Midbrain (tissue), 1 donor: ENCODE results near the gene SPDL1.
"Not testable (repeated sequence)": the region's sequence is repeated elsewhere in the genome, so short reads cannot be mapped to it uniquely, and the experiment has no call there.

Experiments
- DNase-seq: peaks from one replicate; lab custom pipeline; 2025; lab: John Stamatoyannopoulos, UW

Gene SPDL1

DNA sequence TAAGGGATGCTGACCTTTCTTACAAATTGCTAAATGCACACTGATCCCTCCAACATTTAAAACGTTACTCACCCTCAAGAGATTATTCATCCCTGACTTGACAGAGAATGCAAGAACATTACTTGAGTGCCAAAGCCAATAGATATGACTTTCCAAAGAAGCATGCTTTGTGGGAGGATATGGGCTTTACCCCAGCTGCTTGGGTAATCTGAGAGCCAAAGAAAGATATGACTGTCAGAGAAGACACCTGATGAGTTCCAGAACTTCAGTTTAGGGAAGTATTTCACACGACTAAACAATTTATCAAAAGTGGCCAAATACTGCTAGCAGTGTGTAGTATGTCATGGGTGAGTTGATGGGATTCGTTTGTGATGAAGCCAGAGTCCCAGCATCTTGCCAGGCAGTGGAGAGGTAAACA lies 7.4 kb upstream of the SPDL1 start:
- no peak for DNase-seq

DNA sequence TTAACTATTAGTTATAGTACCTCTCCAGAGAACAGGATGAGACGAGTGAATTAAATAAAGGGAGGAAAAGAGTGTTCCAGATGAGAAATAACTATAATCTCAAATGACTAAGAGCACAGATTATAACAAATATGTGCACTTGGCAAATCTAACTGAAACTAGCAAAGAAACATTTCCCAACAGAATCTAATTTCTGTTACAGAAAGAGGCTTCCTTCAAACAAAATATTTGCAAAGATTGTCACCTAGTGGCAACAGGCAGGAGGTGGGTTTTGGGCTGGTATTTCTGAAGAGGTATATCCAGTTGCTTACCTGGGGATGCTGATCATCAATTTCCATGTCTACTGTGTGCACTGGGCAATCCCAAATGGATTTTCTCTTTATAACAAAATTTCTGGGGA lies 5.6 kb upstream of the SPDL1 start:
- DNase-seq = no peak

DNA sequence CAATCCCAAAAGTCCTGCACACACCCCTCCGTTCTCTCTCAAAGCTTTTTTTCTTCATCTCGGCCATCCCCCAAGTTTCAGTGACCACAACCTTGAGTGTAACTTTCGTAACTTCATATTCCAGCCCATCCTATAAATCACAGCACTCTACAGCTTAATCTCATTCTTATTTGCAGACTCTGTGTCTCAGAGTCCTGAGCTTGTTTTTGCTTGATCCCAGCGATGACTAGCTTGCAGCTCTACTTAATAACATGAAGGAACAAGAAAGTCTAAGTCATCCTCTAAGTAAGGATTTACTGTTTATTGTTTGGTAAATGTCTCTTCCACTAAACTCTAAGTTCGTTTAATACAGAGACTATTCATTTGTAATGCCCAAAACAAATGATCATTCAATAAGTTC lies 2.6 kb upstream of the SPDL1 start:
- no peak for DNase-seq

DNA sequence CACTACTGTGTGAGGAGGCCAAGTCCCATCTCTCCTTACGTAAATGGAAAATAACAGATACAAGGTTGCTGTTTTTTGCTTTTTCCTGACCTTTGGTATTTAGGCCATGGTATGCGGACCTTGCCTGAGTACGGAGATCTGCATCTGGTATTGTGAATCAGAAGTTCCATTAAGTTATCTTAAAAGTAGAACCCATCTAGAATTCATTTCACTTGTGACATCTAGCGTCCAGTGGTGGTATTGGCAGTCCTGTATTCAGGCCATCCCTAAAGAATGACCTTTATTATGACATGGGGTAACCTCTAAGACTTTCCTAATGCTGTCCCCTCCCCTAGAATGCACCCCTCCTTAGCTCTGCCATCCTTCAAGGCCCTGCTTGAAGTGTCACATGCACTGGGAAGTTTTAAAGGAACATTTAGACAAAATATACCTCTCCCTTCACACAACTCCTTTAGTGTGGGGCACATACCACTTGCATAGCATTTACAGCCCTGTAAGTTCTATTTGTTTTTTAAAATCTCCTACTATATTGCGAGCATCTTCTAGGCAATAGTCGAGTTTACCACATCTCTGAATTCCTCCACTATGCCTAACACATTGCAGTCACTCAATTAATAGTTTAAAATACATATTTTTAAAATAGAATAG lies 1.9 kb upstream of the SPDL1 start:
- peak; percentile 68 for DNase-seq

DNA sequence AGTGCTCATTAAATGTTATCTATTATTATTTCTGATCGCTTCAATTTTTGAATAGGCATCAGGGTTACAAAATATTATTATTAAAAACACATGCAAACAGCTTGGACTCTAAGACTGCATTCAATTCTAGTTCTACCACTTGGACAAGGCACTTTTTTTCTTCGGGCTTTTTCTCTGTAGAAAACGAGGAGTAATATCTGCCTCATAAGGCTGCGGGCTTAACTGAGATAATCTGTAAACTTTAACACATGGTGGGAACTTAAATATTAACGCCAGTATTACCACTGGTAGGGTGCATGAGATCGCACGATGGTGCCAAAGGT lies 511 bp upstream of the SPDL1 start:
- DNase-seq = no peak

DNA sequence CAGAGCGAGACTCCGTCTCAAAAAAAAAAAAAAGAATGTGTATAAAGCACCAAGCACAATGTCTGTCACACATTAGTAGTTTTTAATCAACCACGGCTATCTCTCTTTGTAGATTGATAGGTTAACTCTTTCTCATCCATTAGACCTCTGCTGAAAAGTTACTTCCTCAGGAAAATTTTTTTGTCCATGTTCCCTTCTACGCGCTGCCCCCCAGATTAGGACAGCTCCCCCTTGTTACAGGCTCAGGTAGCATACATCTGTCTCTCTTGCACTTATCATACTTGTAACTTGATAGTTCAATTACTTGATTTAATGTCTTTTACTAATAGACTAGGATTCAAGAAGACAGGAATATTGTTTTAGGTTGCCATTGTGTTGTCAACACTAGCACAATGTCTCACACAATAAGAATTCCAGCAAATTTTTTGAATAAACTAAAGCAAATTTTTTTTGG lies 1.5 kb downstream of the SPDL1 start:
- no peak for DNase-seq

DNA sequence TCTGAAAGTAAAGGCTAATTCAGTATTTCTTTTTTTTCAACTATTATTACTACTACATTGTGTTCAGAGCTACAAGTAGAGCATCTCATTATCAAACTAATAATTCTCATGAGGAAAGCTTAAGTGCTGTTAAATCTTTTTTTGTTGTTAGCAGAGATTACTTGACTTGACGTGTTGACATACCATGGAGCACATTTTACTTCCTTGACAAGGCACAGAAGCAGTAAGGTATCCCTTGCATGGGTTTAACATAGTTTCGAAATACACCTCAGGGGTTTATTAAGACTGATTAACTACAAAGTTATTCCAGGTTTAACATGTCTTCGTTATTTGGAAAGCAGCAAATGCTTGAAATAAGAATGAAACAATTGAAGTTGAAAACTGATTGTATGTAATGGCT lies 7.0 kb downstream of the SPDL1 start:
- no peak for DNase-seq

DNA sequence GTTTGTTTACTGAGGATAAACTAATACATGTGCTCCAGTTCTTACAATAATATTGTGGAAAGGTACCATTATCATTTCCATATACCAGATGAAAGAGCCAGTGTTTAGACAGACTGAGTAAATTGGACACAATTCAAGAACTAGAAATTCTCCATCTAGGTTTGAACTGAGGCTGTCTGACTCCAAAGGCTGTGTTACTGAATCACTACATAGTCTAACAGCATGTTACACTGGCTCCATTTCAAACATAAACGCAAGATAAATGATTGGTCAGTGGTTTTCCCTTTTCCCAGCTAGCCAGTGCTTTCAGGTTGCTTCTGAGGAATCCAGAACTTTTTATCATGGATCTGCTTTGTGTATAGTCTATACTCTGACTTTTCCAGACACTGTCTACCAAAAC lies 8.1 kb downstream of the SPDL1 start:
- DNase-seq = no peak

DNA sequence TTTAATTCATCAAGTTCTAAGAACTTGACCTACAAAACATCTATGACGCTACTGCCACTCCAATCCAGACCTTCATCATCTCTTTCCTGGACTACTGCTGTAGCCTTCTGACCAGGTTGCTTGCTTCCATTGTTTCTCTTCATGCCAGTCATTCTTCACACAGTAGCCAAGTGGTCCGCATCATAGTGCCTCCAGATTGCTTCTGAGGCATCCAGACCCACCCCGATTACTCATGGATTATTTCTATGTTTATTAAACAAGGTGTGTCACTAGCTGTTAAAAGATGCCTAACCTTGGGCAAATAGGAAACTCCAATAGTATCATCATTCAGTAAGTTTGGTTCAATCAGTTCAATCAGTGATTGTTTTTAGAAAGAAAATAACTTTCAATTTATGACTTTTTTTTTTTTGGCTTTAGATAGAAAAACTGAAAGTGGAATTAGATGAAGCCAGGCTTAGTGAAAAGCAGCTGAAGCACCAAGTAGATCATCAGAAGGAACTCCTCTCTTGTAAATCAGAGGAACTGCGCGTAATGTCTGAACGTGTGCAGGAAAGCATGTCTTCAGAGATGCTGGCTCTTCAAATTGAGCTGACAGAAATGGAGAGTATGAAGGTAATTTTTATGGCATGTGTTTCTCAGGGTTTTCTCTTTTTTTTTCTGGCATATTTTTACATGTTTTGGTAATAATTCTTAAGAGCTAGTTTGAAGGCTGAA lies 9.5 kb downstream of the SPDL1 start:
- no peak for DNase-seq

DNA sequence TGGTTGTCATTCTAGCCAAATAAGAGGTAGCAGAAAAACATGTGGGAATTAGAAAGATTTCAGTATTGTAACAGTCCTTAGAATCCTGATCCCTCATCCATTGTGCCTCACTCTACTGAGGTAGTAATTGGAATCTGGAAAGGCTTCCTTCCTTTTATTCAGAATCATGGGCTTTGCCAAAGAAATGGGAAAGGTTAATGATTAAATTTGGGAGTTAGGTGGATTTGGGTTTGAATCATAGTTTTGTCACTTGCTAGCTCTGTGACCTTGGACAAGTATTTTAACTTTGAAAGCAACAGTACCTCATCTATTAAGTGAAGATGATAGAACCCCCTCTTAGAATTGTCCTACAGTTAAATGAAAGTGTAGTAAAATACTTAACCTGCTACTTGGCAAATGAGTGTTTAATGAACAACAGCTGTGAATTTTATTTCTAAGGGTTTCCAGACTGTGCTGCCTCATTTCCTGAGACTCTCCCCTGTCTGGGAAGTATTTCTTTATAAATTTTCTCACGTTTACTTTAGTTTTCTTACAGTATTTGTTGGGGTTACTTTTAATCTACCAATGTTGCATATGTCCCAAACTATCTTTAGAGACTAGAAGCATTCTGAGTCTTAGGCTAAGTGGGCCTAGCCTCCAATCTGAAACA lies 11.7 kb downstream of the SPDL1 start:
- no peak for DNase-seq

DNA sequence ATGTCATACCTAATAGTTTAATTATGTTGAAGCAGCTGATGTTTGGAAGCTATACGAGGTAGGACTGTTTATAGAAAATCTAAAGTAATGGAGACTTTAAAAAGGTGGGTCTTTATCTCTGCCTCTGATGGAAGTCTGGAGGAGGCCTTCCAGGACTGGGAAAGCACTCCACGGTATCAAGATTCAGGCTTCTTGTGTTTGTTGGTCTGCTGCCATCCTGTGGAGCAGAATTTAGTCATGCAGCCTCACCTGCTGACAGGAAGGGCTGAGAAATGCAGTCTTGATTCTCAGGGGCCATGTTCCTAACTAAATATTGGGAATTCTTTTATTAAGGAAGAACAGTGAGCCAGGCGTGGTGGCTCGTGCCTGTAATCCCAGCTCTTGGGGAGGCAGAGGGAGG lies 15.9 kb downstream of the SPDL1 start:
- DNase-seq = no peak

DNA sequence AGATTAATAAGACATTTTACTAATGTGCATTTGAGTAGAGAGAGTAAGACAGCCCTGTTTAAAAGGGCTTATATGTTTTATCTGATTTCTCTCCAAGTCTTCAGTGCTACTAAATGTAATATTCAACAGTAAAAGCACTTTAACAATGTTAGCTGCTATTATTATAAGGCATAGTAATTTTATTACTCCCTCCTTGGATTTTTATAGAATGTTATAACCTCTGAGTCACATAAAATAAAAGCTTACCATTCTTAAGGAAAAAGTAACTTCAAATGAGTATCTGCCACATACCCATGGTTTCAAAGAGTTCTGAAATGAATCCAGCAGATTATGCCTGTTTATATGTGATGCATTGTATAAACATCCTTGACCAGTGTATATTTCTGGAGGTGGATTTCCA lies 19.0 kb downstream of the SPDL1 start:
- DNase-seq = no peak

DNA sequence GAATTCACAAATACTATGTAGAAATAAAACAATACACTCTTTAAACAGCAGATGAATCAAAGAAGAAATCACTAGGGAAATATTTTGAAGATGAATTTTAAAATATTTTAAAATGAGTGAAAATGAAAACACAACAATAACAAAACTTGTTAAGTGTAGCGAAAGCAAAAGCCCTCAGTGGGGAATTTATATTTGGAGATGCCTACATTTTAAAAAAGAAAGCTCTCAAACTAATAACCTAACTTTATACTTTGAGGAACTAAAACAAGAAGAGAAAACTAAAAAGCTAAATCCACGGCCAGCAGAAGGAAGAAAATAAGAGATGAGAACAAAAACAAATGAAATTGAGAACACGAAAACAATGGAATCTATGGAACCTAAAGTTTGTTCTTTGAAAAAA lies 22.7 kb downstream of the SPDL1 start:
- DNase-seq = no peak

DNA sequence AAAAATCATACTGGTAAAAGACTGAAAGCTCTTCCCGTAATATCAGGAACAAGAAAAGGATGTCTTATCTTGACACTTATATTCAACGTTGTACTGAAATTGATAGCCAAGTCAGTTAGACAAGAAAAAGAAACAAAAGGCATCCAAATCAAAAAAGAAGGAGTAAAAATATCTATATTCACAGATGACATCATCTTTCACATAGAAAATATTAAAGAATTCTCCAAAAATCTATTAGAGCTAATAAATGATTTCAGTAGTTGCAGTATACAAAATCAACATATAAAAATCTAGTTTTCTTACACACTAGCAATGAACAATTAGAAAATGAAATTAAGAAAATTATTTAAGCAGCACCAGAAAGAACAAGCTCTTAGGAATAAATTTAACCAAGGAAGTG lies 24.3 kb downstream of the SPDL1 start:
- no peak for DNase-seq

DNA sequence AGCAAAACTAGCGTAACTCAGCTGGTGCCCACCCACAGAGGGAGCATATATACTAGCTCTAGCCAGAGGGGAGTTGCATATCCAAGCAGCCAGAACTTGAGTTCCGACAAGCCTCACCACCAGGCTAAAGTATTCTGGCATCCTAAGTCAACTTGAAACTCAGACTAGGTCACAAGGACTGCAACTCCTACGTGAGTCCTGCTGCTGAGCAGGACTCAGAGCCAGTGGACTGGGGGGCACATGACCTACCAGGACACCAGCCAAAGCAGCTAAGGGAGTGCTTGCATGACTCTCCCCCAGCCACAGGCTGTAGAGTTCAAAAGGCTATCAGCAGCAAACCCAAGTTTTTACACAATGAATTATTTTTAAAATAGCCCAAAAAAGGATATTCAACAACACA lies 26.1 kb downstream of the SPDL1 start:
- DNase-seq = no peak

DNA sequence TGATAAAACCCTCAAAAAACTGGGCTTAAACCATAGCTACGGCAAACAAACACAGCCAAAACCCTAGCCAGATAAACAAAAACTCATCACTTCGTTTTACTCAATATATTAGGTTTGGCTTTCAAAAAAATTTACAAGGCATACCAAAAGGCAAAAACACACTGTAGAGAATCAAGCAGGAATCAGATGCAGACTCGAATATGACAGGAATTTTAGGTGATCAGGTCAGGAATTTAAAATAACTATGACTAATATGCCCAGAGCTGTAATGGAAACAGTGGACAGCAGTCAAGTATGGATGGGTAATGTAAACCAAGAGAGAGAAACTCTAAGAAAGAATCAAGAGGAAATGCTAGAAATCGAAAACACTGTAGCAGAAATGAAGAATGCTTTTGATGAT lies 27.0 kb downstream of the SPDL1 start:
- no peak for DNase-seq

DNA sequence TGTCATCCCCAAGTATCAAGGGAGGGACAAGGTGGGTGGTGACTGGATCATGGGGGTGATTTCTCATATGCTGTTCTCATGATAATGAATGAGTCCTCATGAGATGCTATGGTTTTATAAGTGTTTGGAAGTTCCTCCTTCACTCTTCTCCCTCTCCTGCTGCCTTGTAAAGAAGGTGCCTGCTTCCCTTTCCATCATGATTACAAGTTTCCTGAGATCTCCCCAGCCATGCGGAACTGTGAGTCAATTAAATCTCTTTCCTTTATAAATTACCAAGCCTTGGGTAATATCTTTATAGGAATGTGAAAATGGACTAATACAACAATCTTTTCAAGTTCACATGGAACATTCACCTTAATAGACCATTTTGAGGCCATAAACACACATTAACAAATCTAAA lies 32.0 kb downstream of the SPDL1 start:
- DNase-seq = no peak

DNA sequence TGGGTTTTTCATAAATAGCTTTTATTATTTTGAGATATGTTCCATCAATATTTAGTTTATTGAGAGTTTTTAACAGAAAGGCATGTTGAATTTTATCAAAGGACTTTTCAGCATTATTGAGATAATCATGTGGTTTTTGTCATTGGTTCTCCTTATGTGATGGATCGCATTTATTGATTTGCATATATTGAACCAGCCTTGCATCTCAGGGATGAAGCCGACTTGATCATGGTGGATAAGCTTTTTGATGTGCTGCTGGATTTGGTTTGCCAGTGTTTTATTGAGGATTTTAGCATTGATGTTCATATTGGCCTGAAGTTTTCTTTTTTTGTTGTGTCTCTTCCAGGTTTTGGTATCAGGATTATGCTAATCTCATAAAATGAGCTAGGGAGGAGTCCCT lies 40.7 kb downstream of the SPDL1 start:
- not testable (repeated sequence) for DNase-seq

DNA sequence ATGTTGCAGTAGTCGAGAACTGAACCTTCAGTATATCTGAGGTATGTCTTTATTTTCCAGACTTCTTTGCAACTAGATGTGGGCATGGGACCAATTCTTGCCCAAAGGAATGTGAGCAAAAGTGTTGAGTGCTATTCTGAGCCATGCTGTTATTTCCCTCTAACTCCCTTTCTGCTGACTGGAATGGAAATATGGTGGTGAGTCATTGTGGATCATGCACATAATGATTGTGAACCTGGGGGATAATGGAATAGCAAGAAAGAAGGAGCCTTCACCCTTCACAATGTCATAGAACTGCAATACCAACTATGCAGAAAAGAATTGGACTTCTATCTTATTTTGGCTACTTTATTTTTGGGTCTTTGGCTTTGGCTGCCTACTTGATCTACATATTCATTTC lies 43.2 kb downstream of the SPDL1 start:
- no peak for DNase-seq

DNA sequence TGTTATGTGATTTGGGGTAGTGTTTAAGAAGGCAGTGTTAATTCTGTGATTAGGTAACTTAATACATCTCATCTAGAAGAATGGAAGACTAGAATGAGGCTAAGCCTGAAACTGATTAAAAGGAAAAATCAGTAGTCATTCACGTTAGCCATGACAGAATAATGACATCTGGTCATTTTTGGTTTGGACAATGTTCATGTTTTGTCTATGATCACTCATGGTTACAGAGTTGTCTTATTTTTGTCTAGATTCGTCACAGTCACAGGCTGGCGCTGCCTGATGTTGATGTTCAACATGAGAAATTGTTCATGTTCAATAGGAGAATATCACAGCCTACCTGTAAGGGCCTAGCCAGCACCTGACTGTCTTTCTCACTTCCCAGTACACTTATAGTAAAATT lies 44.0 kb downstream of the SPDL1 start:
- DNase-seq = no peak

DNA sequence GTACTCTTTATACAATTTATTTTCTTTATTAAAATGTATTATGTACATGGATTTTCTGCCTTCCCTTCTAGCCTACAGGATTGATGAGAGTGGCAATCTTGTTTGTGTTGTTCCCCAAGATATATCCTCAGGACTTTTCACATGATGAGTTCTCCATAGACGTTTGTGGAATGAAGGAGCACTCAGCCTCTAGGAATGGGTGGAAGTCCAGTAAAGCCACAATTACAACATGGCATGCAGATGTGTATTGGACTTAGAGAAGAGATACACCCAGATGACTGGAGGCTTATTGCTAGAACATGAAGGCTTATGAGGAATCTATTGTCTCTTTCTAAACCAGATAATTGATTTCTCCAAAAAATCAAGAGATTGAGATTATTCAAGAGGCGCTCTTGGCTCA lies 45.3 kb downstream of the SPDL1 start:
- no peak for DNase-seq

DNA sequence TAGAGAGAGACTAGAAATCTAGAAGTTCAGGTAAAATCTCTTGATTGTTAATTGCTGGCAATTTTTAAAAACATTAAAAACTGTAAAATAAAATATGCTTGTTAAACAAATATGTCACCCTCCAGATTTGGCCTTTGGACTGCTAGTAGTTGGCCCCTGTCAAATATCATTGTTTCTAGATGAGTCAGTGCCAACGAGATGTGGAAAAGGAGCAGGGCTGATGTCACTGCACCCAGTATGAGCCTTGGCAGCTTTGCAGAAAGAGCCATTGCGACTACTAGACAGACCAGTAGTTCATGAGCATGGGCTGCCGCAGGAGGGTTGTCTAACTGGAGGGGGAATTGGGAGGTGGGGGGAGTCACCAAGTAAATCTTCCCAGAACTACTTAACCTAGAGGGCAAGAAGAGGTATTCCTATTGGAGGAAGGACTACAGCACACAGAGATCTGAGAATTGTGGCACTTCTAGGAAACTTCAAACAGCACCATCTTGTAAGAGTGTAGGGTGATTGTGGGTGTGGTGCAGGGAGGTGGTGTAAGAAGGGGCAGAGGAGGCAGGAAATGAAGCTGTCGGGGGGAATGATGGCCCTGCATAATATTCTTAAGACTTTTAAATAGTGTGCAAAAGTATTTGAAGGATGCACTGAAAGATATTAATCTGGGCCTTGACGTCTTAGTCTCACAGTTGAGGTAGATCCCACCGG lies 46.4 kb downstream of the SPDL1 start:
- no peak for DNase-seq

DNA sequence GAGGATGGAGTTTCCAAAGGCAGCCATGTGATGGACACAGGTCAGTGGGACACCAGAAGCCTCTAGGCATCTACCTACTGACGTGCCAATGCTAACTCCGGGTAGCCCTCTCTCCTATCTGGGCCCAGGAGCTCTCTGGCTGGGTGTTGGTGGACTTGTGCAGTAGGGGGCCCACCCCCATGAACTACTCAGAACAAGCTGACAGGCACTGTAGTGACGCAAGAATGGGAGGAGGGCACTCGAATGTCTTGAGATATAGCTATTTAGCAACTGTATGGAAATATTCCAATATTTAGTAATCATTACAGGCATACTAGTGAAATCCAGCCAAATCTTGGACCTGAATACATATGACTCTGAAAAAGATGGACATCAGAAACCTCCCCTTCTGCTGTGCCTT lies 47.8 kb downstream of the SPDL1 start:
- DNase-seq = no peak
